ENCODE measurements around the gene DLG1. TPM values are rescaled to one million over a fixed set of nuclear protein-coding genes. Genes with fewer than 3 reads are reported as not detected.

DLG1 gene
- total and polyA plus RNA-seq, 2 donors from 2014 or later, result 19.4 to 101 TPM

GRCh38 chr3:197205675-197206074, 92.7 kb downstream of the DLG1 start:
- Histone ChIP-seq H3K27ac (ENCODE audit: low read depth in 2 of 2, low read length in 2 of 2) (no peak overlapping the region), H3K4me3 (ENCODE audit: low read length in 3 of 3) (no peak overlapping the region), H3K27me3 (ENCODE audit: control insufficient read depth, insufficient read depth, low read length) (no peaks in the 10 kb centered on the region), H3K9me3 (ENCODE audit: control insufficient read depth in 2 of 3, insufficient read depth in 1 of 3, low read length in 3 of 3) (no peaks in the 10 kb centered on the region), H3K36me3 (ENCODE audit: control insufficient read depth in 2 of 3, insufficient read depth in 3 of 3, low read length in 3 of 3) (no peaks in the 10 kb centered on the region), H3K4me1 (ENCODE audit: control insufficient read depth in 2 of 3, insufficient read depth in 2 of 3, low read depth in 1 of 3, low read length in 3 of 3) (peaks cover 0 to 5% (median 0%) of the 10 kb centered on the region in 3 donors), H3K9ac (ENCODE audit: low read length in 3 of 3) (no peak overlapping the region)
- no peak for DNase-seq
- no peak for TF ChIP-seq CTCF (IDR thresholded peaks at IDR 0.05; ENCODE audit: borderline replicate concordance, extremely low read depth, insufficient read depth)
- intact Hi-C loops (cut with DNase I), result no loop called here
- no peak for FAIRE-seq

- FAIRE-seq, result no peak
- H3K36me3 ChIP-seq (ENCODE audit: control insufficient read depth in 2 of 3, insufficient read depth in 3 of 3, low read length in 3 of 3), result no peaks in the 10 kb centered on the region
- intact Hi-C loops (cut with DNase I), result no loop called here
These were observed 93.1 kb downstream of the DLG1 start for GRCh38 chr3:197205265-197205664.

GRCh38 chr3:197204736-197205135, 93.7 kb downstream of the DLG1 start:
- H3K9ac ChIP-seq (ENCODE audit: low read length in 3 of 3), result no peak overlapping the region
- H3K27ac ChIP-seq (ENCODE audit: low read depth in 2 of 2, low read length in 2 of 2), result no peak overlapping the region
- no peak overlapping the region for H3K4me3 ChIP-seq (ENCODE audit: low read length in 3 of 3)
- DNase-seq (no peak), FAIRE-seq (no peak)
- no peak for TF ChIP-seq CTCF (IDR thresholded peaks at IDR 0.05; ENCODE audit: borderline replicate concordance, extremely low read depth, insufficient read depth)
- H3K9me3 ChIP-seq (ENCODE audit: control insufficient read depth in 2 of 3, insufficient read depth in 1 of 3, low read length in 3 of 3), result no peaks in the 10 kb centered on the region
- H3K36me3 ChIP-seq (ENCODE audit: control insufficient read depth in 2 of 3, insufficient read depth in 3 of 3, low read length in 3 of 3), result no peaks in the 10 kb centered on the region
- H3K27me3 ChIP-seq (ENCODE audit: control insufficient read depth, insufficient read depth, low read length), result no peaks in the 10 kb centered on the region
- peaks cover 0 to 5% (median 0%) of the 10 kb centered on the region in 3 donors for H3K4me1 ChIP-seq (ENCODE audit: control insufficient read depth in 2 of 3, insufficient read depth in 2 of 3, low read depth in 1 of 3, low read length in 3 of 3)
- intact Hi-C loops (cut with DNase I), result no loop called here

More at GRCh38 chr3:197205265-197205664, 93.1 kb downstream of the DLG1 start:
- H3K4me3 ChIP-seq (ENCODE audit: low read length in 3 of 3), result no peak overlapping the region
- peaks cover 0 to 5% (median 0%) of the 10 kb centered on the region in 3 donors for H3K4me1 ChIP-seq (ENCODE audit: control insufficient read depth in 2 of 3, insufficient read depth in 2 of 3, low read depth in 1 of 3, low read length in 3 of 3)
- no peak for DNase-seq
- H3K27ac ChIP-seq (ENCODE audit: low read depth in 2 of 2, low read length in 2 of 2), result no peak overlapping the region
- H3K9ac ChIP-seq (ENCODE audit: low read length in 3 of 3), result no peak overlapping the region
- no peaks in the 10 kb centered on the region for H3K27me3 ChIP-seq (ENCODE audit: control insufficient read depth, insufficient read depth, low read length)
- no peak for TF ChIP-seq CTCF (IDR thresholded peaks at IDR 0.05; ENCODE audit: borderline replicate concordance, extremely low read depth, insufficient read depth)
- H3K9me3 ChIP-seq (ENCODE audit: control insufficient read depth in 2 of 3, insufficient read depth in 1 of 3, low read length in 3 of 3), result no peaks in the 10 kb centered on the region

- no peak overlapping the region for H3K4me3 ChIP-seq (ENCODE audit: low read length in 3 of 3)
- no peaks in the 10 kb centered on the region for H3K9me3 ChIP-seq (ENCODE audit: control insufficient read depth in 2 of 3, insufficient read depth in 1 of 3, low read length in 3 of 3)
- H3K36me3 ChIP-seq (ENCODE audit: control insufficient read depth in 2 of 3, insufficient read depth in 3 of 3, low read length in 3 of 3), result no peaks in the 10 kb centered on the region
- DNase-seq (no peak), FAIRE-seq (no peak)
- H3K27me3 ChIP-seq (ENCODE audit: control insufficient read depth, insufficient read depth, low read length), result no peaks in the 10 kb centered on the region
- intact Hi-C loops (cut with DNase I), result no loop called here
- H3K9ac ChIP-seq (ENCODE audit: low read length in 3 of 3), result no peak overlapping the region
- no peak overlapping the region for H3K27ac ChIP-seq (ENCODE audit: low read depth in 2 of 2, low read length in 2 of 2)
- peaks cover 0 to 5% (median 0%) of the 10 kb centered on the region in 3 donors for H3K4me1 ChIP-seq (ENCODE audit: control insufficient read depth in 2 of 3, insufficient read depth in 2 of 3, low read depth in 1 of 3, low read length in 3 of 3)
- no peak for TF ChIP-seq CTCF (IDR thresholded peaks at IDR 0.05; ENCODE audit: borderline replicate concordance, extremely low read depth, insufficient read depth)
These were observed 94.7 kb downstream of the DLG1 start for GRCh38 chr3:197203714-197204146.
